GM18511 (cell line): ENCODE data around the gene CTNNA1.

Source experiments
- ATAC-seq: cut with Tn5 transposase; IDR thresholded peaks from one replicate; pipeline ENCODE4 v1.9.1; 2021; ENCODE audit warnings: mild to moderate bottlenecking, moderate library complexity; ENCODE audit not compliant: unreplicated experiment

The CTNNA1 gene

DNA sequence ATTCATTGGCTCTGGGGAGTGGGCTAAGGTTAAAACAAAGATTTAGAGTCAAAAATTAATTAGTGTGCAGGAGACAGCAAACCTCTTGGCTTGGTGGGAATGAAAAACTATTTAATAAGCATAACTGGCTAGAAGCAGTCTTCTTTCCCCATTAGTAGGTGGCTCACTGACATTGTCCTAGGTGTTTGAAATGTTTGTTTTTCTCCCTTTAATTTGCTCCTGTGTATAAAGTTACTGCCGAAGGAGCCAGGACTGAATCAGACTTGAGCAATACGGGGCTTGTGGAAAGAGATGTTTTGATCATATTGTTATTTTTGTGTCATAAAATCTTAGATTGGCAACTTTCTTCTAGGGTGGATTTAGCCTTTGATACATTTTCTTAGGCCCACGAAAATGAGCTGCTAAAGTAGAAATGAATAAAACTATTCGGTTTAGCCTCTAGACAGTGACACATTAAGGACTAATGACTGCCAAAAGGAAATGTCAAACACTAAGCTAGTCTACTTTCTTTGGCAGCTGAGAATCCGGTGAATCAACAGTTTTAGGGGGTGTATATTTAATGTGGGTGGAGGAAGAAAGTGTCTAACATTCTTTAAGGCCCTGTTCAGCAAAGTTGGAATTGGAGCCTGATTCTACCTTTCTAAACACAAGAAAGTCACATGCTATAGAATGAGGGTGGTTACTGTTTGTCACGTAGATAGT is 91.7 kb downstream of the CTNNA1 start:
- ATAC-seq = no peak

GRCh38 chr5:138849439-138849838 is 96.2 kb downstream of the CTNNA1 start:
- no peak for ATAC-seq

DNA sequence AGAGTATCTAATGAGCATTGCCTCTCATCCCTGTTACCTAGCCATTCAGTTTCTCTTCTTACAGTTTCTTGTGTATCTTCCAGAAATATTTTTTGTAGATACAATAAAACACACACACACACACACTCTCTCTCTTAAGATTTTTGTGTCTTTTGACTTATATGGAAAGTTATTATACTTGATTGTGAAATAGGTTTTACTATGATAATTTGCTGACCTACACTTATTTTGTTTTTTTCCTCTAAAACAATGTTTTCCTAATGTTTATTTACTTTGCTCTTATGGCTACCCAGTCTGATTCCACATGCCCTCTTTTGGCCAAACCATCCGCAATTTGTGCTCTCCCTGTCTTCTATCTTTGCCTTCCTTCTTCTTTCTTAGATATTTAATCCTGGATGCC is 96.7 kb downstream of the CTNNA1 start:
- ATAC-seq = no peak

- no peak for ATAC-seq
Measured at GRCh38 chr5:138850865-138851435, 97.7 kb downstream of the CTNNA1 start.

DNA sequence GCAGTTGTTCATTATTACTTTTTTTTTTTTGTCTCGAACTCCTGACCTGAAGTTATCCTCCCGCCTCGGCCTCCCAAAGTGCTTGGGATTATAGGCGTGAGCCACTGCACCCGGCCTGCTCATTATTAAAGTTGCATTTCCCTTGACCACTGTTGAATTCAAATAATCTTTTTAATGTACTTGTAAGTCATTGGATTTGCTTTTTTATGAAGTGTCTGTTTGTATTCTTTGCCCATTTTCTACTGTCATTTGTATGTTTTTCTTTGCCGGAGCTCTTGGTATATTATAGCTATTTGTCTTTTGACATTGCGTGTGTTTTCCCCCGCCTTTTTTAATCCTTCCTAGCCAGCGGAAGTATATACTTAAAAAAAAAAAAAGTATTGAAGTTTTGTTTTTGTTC is 99.9 kb downstream of the CTNNA1 start:
- no peak for ATAC-seq

GRCh38 chr5:138867011-138867410 is 113.8 kb downstream of the CTNNA1 start:
- ATAC-seq = no peak

DNA sequence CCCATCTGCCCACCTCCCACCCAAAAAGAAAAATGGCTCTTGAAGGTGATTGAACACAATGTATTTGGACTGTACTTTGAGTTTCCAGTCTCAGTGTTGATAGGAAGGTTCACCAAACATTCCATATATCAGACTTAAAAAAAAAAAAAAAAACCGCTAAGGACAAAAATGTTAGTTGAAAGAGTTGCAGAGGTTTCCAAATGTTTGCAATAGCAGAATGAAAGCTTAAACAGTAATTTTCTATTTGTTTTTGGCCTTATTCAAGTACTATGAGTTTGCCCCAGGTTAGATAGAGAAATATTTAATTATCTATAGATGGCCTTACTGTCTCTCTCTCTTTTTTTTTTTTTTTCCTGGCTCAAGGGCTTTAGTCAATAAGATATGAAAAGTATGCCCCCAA is 115.8 kb downstream of the CTNNA1 start:
- ATAC-seq = no peak

- no peak for ATAC-seq
Measured at GRCh38 chr5:138869763-138870500, 116.7 kb downstream of the CTNNA1 start.

DNA sequence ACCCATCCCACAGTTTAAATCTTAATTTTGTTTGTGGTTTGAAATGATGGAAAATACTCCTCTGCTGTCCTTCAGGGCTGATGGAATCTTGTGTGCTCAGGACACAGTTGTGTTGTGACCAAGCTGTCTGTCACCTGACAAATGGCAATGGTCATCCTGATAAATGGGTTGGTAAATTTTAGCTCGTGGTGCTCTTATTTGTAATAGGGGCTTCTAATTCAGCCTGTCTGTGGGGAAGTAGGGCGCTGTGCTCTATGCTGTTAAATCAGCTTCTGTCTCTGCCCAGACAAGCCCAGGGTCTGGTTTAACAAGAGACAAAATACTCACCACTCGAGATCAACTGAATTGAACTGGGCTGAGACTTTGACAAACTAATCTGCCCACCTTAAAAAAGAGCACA is 117.4 kb downstream of the CTNNA1 start:
- ATAC-seq = no peak

DNA sequence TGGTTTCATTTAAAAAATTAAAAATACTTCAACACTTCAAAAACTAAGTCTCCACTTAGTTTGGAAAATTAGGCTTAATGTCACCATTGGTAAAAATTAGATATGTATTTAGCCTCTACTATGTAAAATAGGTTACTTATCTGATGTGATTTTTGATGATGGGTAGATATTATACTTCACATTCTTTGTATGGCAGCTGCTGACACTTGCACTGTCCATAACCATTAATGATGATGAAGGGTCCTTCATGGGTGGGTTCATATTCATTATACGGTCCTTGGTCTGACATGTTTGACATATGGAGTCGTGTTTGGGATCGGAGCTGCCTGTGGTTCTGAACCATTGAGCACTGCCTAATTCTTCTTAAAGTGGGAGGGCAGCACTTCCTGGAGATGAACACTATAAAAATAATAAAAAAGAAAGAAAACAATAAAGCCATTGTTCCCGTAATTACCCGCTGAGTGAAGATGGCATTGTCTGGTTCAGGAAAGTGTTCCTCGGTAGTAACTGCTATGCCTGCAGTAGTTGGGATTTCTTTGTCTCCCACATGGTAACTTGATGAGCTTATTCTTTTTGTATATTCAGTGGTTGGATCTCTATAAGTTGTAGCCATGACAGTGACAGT is 119.7 kb downstream of the CTNNA1 start:
- no peak for ATAC-seq

- ATAC-seq = no peak
Measured at GRCh38 chr5:138873466-138874221, 120.4 kb downstream of the CTNNA1 start.

GRCh38 chr5:138874241-138874640 is 121.0 kb downstream of the CTNNA1 start:
- ATAC-seq = no peak

- ATAC-seq = no peak
Measured at GRCh38 chr5:138874771-138875551, 121.7 kb downstream of the CTNNA1 start, which contains the start of gene LRRTM2. Gene LRRTM2 (minus strand): TSS chr5:138875335. CDS start chr5:138874911, 424 bp downstream.

GRCh38 chr5:138875552-138875875 is 122.3 kb downstream of the CTNNA1 start:
- no peak for ATAC-seq

- ATAC-seq = no peak
Measured at GRCh38 chr5:138875946-138876345, 122.7 kb downstream of the CTNNA1 start.

- no peak for ATAC-seq
Measured at GRCh38 chr5:138876811-138877210, 123.6 kb downstream of the CTNNA1 start.

- ATAC-seq = no peak
Measured at GRCh38 chr5:138878437-138879235, 125.4 kb downstream of the CTNNA1 start.

- no peak for ATAC-seq
Measured at GRCh38 chr5:138883211-138883610, 130.0 kb downstream of the CTNNA1 start.

- ATAC-seq = no peak
Measured at GRCh38 chr5:138884094-138884493, 130.9 kb downstream of the CTNNA1 start.
